Activated CD8-positive, alpha-beta T cell treated with anti-CD3 and anti-CD28 coated beads for 36 hours (primary cell): ENCODE data around the gene SORBS2. TPM values are rescaled to one million over a fixed set of nuclear protein-coding genes. Genes with fewer than 3 reads are reported as not detected.

ENCODE experiments used
- ATAC-seq: fragments of 200-7000 bp; cut with Tn5 transposase; one replicate; pipeline ENCODE4 v1.10.0; 2021; ENCODE audit warnings: mild to moderate bottlenecking, moderate library complexity
- CTCF ChIA-PET: fragments of 350-600 bp; sonication (Branson Sonifier 250); formaldehyde crosslinking; loops from one replicate; lab custom pipeline; 2021; ENCODE audit warnings: antibody characterized with exemption; lab: Charles Lee
- POLR2A ChIA-PET: fragments of 350-600 bp; sonication (Branson Sonifier 250); formaldehyde crosslinking; loops from one replicate; lab custom pipeline; 2021; ENCODE audit warnings: antibody characterized with exemption; lab: Charles Lee
- DNase-seq: peaks from one replicate; pipeline ENCODE4 v3.0.0-alpha.2; 2020
- H3K27ac Mint-ChIP-seq: one replicate; pipeline ENCODE4 v1.8.0; 2021; ENCODE audit warnings: mild to moderate bottlenecking, mixed read lengths
- H3K27me3 Mint-ChIP-seq: one replicate; pipeline ENCODE4 v1.8.0; 2021; ENCODE audit warnings: mixed read lengths
- H3K36me3 Mint-ChIP-seq: one replicate; pipeline ENCODE4 v1.8.0; 2021; ENCODE audit warnings: low read depth, mixed read lengths
- H3K4me1 Mint-ChIP-seq: one replicate; pipeline ENCODE4 v1.8.0; 2021; ENCODE audit warnings: low read depth, mixed read lengths
- H3K4me3 Mint-ChIP-seq: one replicate; pipeline ENCODE4 v1.8.0; 2021; ENCODE audit warnings: mild to moderate bottlenecking, moderate library complexity, mixed read lengths
- H3K9me3 Mint-ChIP-seq: one replicate; pipeline ENCODE4 v1.8.0; 2021; ENCODE audit warnings: mixed read lengths
- CTCF ChIP-seq: fragments of 200-600 bp; IDR thresholded peaks from one replicate; pipeline ENCODE4 v1.8.0; 2022; ENCODE audit warnings: antibody characterized with exemption, mild to moderate bottlenecking
- intact Hi-C: fragments of 100-400 bp; cut with micrococcal nuclease; formaldehyde crosslinking; loops from one replicate; pipeline ENCODE4 v1.10.0; 2022
- total RNA-seq, 2 experiments: library from RNA; stranded (reverse); gene quantifications; one replicate each; pipeline ENCODE4 v1.2.3, GENCODE V29; 2021

Gene SORBS2
- total RNA-seq, 2 experiments from 2014 or later: not detected

GRCh38 chr4:185626798-185627197 is 185.2 kb downstream of the SORBS2 start:
- ChIA-PET CTCF (no interaction called here), POLR2A (no interaction called here)
- intact Hi-C loops: no loop called here
- Mint-ChIP-seq H3K4me1 (no peaks in the 10 kb centered on the region), H3K27ac (no peak overlapping the region), H3K36me3 (no peaks in the 10 kb centered on the region), H3K9me3 (no peaks in the 10 kb centered on the region), H3K27me3 (peaks cover 7% of the 10 kb centered on the region), H3K4me3 (no peak overlapping the region)
- no peak for TF ChIP-seq CTCF
- ATAC-seq (no peak), DNase-seq (no peak)

GRCh38 chr4:185625503-185625902 is 186.5 kb downstream of the SORBS2 start:
- CTCF ChIA-PET: interaction anchor here (1.9 kb wide), 1 partner anchor 28 kb away, joined by 6 read pairs; no protein-coding TSS in a partner anchor
- Mint-ChIP-seq H3K27me3 (peaks cover 5% of the 10 kb centered on the region), H3K4me3 (no peak overlapping the region), H3K27ac (no peak overlapping the region), H3K4me1 (no peaks in the 10 kb centered on the region), H3K36me3 (no peaks in the 10 kb centered on the region), H3K9me3 (no peaks in the 10 kb centered on the region)
- no peak for DNase-seq
- ATAC-seq: no peak
- intact Hi-C loops: no loop called here
- POLR2A ChIA-PET: no interaction called here
- TF ChIP-seq CTCF: no peak

GRCh38 chr4:185624259-185624589 is 187.8 kb downstream of the SORBS2 start:
- Mint-ChIP-seq H3K4me3 (no peak overlapping the region), H3K9me3 (no peaks in the 10 kb centered on the region), H3K36me3 (no peaks in the 10 kb centered on the region), H3K27me3 (peaks cover 4% of the 10 kb centered on the region), H3K4me1 (no peaks in the 10 kb centered on the region), H3K27ac (no peak overlapping the region)
- intact Hi-C loops: no loop called here
- CTCF ChIA-PET: interaction anchor here (1.9 kb wide), 1 partner anchor 26 kb away, joined by 6 read pairs; no protein-coding TSS in a partner anchor
- DNase-seq (no peak), ATAC-seq (no peak)
- no peak for TF ChIP-seq CTCF
- POLR2A ChIA-PET: no interaction called here

- H3K27ac Mint-ChIP-seq: no peak overlapping the region
- intact Hi-C loops: no loop called here
- no peaks in the 10 kb centered on the region for H3K9me3 Mint-ChIP-seq
- no peak for TF ChIP-seq CTCF
- ChIA-PET POLR2A (no interaction called here), CTCF (no interaction called here)
- ATAC-seq (no peak), DNase-seq (no peak)
- no peaks in the 10 kb centered on the region for H3K4me1 Mint-ChIP-seq
- H3K36me3 Mint-ChIP-seq: no peaks in the 10 kb centered on the region
- H3K27me3 Mint-ChIP-seq: peaks cover 4% of the 10 kb centered on the region
- H3K4me3 Mint-ChIP-seq: no peak overlapping the region
These were observed 188.3 kb downstream of the SORBS2 start for GRCh38 chr4:185623444-185624258.

- Mint-ChIP-seq H3K27ac (no peak overlapping the region), H3K4me1 (no peaks in the 10 kb centered on the region), H3K4me3 (no peak overlapping the region), H3K9me3 (no peaks in the 10 kb centered on the region), H3K27me3 (peaks cover 6% of the 10 kb centered on the region), H3K36me3 (no peaks in the 10 kb centered on the region)
- CTCF ChIA-PET: interaction anchor here (1.3 to 6.8 kb wide), 2 partner anchors 10 kb away, joined by 7 to 49 read pairs; no protein-coding TSS in a partner anchor
- no peak for ATAC-seq
- intact Hi-C loops: no loop called here
- POLR2A ChIA-PET: no interaction called here
- TF ChIP-seq CTCF: no peak
- DNase-seq: no peak
These were observed 203.8 kb downstream of the SORBS2 start for GRCh38 chr4:185608185-185608584.
